ENCODE results near the gene IL25.
"Not testable (repeated sequence)": the region's sequence is repeated elsewhere in the genome, so short reads cannot be mapped to it uniquely, and the experiment has no call there.

Gene IL25

DNA sequence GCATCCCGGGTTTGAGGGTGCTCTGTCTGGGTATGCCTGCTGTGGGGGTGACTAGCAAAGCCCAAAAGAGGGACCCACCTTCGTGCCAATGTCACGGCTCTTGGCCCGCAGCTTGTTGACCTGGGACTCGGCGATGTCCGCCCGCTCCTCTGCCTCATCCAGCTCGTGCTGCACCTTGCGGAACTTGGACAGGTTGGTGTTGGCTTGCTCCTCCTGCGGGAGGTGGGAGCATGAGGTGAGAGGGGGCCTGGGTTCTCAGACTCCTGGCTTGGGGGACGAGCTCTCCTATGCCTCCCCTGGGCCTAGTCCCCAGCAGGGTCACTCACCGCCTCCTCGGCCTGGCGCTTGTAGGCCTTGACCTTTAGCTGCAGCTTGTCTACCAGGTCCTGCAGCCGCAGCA, 41.1 kb downstream of the IL25 start:
- DNase-seq = no peak

DNA sequence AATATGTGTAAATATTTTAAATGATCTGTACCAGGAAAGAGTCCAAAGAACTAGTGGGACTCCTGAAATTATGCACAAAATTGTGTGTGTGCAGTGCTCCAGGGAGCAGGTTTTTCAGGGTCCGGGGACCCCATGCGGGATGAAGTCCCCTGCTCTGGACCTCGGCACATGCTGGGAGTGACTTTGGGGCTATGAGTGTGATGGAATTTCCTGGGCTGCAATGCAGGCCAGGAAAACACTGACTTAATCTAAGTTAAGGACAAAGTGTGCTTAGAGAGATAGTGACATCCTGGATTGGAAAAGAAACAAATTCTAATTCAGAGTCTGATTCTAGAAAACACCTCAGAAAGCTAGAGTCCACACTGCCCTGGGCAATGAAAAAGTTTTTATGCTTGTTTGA, 41.6 kb downstream of the IL25 start:
- no peak for DNase-seq

DNA sequence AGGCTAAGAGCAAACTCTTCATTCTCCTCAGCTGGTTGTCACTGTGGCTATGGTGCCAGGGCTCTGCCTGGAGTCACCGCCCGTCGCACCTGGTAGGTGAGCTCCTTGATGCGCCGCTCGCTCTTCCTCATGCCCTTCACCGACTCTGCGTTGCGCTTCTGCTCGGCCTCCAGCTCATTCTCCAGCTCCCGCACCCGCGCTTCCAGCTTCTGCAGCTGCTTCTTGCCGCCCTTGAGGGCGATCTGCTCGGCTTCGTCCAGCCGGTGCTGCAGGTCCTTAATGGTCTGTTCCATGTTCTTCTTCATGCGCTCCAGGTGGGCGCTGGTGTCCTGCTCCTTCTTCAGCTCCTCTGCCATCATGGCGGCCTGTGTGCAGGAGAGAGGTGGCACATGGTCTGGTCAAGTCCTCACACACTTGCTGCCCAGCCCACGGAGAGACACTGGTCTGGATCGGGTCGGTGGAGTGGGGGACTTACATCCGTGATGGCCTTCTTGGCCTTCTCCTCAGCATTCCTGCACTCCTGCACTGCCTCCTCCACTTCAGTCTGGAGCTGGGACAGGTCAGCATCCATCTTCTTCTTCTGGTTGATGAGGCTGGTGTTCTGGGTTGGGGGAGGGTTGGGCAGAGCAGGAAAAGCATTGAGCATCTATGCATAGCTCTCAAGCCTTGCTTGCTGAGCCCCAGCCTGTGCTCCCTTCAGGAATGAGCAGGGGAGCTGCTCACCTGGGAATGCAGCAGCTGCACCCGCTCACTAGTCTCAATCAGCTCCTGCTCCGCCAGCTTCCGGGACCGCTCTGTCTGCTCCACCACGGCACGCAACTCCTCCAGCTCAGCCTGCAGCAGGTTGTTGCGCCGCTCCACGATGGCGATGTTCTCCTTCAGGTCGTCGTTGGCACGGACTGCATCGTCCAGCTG, 42.6 kb downstream of the IL25 start:
- DNase-seq = no peak

DNA sequence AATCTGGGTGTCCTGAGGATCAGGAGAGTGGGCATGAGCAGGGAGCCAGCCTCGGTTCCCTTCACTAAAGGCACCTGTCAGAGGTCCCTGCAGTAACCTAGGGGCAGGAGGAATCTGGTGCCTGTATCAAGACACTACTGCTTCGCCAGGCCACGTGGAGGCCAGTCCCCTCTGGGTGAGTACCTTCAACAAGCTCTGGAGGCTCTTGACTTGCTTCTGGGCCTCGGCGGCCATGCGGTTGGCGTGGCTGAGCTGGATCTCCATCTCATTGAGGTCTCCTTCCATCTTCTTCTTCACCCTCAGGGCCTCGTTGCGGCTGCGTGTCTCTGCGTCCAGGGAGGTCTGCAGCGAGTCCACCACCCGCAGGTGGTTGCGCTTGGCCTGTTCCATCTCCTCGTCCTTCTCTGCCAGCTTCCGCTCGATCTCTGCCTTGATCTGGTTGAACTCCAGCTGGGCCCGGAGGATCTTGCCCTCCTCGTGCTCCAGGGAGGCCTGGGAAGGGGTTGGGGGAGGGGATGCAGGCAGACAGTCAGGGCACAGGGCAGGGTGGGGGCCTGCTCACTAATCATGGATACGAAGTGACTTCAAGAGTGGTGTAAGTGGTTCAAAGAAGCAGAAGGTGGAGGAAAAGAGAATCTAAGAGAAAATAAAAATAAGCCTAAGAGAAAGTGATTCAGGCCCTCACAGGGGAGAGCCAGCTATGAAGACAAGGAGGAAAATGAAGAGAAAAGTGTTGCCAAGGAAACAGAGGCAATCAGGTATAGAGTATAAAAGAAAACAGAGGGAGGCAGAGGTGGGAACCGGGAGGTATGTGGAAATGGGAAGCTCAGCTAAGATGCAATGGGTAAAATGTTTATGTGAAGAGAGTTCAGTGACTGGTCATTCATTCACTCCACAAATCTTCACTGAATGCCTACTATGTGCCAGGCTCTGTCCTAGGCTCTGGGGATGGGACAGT, 43.5 kb downstream of the IL25 start:
- no peak for DNase-seq

DNA sequence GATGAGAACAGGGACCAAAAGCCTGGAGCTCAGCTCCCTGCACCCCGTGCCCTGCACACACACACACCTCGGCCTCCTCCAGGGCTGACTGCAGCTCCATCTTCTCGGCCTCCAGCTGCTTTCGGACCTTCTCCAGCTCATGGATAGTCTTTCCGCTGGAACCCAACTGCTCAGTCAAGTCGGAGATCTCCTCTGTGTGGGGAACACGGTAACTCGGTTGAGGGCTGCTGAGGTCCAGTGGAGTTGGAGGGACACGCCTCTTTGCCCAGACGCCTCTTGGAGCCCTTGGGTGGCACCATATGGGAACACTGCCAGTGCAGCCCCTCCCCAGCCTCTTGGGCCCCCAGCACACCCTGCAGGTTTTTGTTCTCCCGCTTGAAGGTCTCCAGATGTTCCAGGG, 44.2 kb downstream of the IL25 start:
- no peak for DNase-seq

DNA sequence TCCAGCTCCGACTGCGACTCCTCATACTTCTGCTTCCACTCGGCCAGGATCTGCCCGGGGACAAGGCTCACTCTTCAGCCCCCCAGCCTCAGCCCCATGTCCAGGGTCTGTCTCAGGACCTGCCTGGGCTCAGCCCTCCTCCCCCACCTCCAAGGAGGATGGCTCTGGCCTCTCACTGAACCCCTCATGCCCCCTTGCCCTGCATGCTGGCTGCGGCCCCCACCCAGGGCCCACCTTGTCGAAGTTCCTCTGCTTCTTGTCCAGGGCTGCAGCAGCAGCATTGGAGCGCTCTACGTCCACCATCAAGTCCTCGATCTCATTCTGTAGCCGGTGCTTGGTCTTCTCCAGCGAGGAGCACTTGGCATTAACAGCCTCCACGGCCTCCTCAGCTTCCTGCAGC, 44.7 kb downstream of the IL25 start:
- DNase-seq = not testable (repeated sequence)

DNA sequence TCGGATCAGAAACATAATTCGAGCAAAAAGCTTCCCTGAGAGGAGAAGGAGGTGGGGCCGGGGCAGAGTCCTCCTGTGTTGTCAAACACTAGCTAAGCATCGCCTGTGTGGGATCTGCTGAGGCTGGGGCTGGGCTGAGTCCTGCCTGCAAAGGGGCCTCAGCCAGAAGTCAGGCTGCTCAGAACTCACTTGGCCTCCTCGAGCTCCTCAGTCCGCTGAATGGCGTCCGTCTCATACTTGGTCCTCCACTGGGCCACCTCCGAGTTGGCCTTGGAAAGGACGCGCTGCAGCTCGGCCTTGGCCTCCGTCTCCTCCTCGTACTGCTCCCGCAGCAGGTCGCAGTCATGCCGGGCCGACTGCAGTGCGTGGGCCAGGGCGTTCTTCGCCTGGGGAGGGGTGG, 45.4 kb downstream of the IL25 start:
- no peak for DNase-seq

DNA sequence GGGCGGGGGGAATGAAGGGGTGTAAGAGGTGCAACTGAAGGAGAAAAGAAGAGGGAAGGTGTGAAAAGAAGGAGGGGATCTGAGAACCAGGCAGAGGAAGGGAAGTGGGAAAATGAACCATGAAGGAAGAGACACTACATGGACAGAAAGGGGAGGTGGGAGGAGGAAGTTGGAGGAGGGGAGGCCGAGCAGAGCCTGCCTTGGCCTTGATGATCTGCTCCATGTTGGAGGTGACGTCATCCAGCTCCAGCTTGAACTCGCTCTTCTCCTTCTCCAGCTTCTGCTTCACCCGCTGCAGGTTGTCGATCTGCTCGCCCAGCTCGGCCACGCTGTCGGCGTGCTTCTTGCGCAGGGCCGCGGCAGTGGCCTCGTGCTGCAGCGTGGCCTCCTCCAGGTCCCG, 47.0 kb downstream of the IL25 start:
- DNase-seq = not testable (repeated sequence)

DNA sequence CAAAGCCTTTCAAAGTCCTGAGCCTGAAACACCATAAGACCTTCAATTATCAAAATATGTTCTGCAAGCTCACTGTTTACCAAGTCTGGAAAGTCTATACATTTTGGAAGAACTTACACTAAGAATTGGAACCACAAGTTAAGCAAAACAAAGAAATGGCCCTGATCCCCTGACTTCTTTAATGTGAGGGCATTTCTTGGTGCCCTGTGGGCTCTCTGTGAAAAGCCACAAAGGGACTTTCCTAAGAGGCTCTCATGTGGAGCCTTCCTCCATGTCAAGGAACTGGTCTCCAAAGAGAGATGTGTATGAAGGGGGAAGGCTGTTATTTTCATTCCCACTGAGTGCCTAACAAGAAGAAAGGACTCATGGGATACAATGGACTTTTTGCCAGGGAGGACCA, 49.0 kb downstream of the IL25 start:
- no peak for DNase-seq

DNA sequence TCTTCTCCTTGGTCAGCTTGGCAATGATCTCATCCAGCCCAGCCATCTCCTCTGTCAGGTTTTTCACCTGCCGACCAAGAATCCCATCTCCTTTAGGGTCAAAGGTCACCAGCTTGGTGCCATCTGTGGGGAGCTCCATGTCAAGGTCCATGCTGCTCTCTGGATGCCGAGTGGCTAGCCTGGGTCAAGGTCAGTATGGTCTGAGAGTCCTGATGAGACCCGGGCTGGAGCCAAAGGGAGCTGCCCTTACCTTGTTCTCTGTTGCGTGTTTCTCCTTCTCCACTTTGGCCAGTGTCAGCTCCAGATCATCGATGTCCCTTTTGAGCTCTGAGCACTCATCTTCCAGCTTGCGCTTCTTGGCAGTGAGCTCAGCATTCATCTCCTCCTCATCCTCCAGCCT, 51.0 kb downstream of the IL25 start:
- DNase-seq = no peak

DNA sequence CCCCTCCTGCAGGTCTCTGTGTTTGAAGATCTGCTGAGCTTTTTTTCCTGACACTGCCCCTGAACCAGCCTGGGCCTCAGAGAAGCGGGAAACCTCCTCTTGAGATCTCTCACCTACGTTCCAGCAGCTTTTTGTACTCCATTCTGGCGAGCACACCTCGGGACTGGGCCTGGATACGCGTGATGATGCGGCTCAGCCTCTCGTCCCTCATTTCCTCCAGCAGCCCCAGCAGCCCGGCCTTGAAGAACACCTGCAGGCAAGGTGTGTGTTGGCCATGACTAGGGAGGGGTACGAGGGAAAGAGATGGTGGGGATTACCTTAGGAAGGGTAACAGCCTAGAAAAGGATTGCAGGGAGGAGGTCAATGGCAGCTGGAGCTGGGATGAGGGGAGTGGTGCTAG, 52.6 kb downstream of the IL25 start:
- DNase-seq = no peak

DNA sequence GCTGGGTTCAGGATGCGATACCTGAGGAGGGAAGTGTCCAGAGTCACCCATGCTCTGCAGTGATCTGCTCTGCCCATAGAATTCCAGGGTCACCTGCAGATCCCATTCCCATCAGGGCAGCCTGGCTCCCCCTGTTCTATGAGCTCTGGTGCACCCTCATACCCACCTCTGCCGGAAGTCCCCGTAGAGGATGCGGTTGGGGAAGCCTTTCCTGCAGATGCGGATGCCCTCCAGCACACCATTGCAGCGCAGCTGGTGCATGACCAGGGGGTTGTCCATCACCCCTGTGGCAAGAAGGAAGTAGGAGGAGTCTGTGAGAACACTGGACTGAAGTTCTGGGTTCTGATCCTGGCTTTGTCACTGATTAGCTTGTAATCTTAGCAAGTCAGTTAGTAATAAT, 53.2 kb downstream of the IL25 start:
- not testable (repeated sequence) for DNase-seq
